ENCODE data around the gene PUS10. TPM values are rescaled to one million over a fixed set of nuclear protein-coding genes. Genes with fewer than 3 reads are reported as not detected.
"Not testable (repeated sequence)": the region's sequence is repeated elsewhere in the genome, so short reads cannot be mapped to it uniquely, and the experiment has no call there.

The PUS10 gene
- total RNA-seq, 1 experiment from 2014 or later, result 5.6 TPM

DNA sequence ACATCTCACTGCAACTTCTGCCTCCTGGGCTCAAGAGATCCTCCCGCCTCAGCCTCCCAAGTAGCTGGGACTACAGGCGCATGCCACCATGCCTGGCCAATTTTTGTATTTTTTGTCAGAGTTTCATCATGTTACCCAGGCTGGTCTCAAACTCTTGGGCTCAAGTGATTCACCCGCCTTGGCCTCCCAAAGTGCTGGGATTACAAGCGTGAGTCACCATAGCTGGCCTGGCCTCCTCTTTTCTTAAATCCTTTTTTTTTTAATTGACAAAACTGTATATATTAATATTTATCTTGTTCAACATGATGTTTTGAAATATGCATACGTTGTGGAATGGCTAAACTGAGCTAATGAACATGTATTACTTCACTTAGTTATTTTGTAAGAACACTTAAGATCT is 86.0 kb downstream of the PUS10 start:
- H3K36me3 ChIP-seq (ENCODE audit: control insufficient read depth in 1 of 2, insufficient read depth in 2 of 2, low read length in 2 of 2); H3K9me3 ChIP-seq (ENCODE audit: control insufficient read depth in 1 of 2, insufficient read depth in 1 of 2, low read depth in 1 of 2, low read length in 2 of 2); H3K4me2 ChIP-seq (ENCODE audit: low read length); H3K27ac ChIP-seq (ENCODE audit: low read depth, low read length); CTCF ChIA-PET; H3K9ac ChIP-seq (ENCODE audit: low read length); RAD21 ChIA-PET (ENCODE audit: low non-redundant PET in 1 of 2, low total read pairs in 2 of 2, uncharacterized antibody in 2 of 2, unreplicated experiment in 2 of 2); H2AFZ ChIP-seq (ENCODE audit: low read depth, low read length, poor library complexity, severe bottlenecking); BruUV-seq (replicated peaks); H3K9me2 ChIP-seq (ENCODE audit: insufficient read depth); H4K20me1 ChIP-seq (ENCODE audit: insufficient read depth); intact Hi-C loops (cut with micrococcal nuclease); ATAC-seq; H3K79me2 ChIP-seq (ENCODE audit: insufficient read depth, low read length); POLR2A ChIA-PET; H3K4me3 ChIP-seq (replicated peaks in 1 of 2; ENCODE audit: low read depth in 1 of 2, low read length in 2 of 2); H3K27me3 ChIP-seq (ENCODE audit: insufficient read depth, low read length); DNase-seq (ENCODE audit: low read depth, low spot score); H3K4me1 ChIP-seq (ENCODE audit: control insufficient read depth in 1 of 2, insufficient read depth in 2 of 2, low read length in 2 of 2): not testable (repeated sequence)

DNA sequence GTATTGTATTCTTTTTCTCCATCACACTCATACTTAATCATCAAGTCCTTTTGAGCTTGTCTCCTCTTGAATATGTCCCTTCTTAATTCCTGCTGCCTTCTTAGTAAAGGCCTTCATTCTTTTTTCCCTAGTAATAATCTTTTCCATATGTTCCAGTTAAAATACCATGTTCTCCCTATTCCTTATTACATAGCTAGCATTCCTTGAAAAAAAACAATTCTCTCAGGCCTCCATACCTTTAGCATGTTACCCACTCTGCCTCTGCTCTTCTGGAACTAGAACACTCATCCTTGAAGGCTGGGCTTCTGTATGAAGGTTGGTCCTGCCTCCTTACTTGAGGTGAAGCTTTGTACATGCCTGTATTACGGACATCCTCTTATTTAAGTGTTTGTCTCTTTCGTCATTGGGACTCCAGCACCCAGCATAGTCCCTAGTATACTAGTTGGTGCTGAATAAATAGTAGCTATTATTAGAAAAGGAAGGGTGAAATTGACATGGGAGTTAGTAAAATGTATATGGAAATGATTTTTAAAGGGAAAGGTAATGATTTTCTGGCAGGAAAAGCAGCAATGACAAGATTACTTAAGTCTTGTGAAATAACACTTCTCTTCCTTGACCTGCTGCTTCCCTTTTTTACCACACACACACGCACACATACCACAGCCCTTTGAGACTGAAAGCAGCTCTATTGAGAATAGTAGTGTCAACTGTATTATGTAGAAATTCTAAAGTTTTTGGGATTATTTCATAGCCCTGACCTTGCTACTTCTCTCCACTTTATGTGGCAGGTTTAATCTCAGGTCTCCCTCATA is 91.1 kb downstream of the PUS10 start:
- no peak for ATAC-seq
- no peak for DNase-seq (ENCODE audit: low read depth, low spot score)
- RAD21 ChIA-PET (ENCODE audit: low non-redundant PET in 1 of 2, low total read pairs in 2 of 2, uncharacterized antibody in 2 of 2, unreplicated experiment in 2 of 2), result no interaction called here
- peaks cover 4 to 6% of the 10 kb centered on the region in 2 experiments; a peak in 2 of 4 replicates for H3K36me3 ChIP-seq (ENCODE audit: control insufficient read depth in 1 of 2, insufficient read depth in 2 of 2, low read length in 2 of 2)
- H3K79me2 ChIP-seq (ENCODE audit: insufficient read depth, low read length), result no peaks in the 10 kb centered on the region
- BruUV-seq (replicated peaks), result no TSS peak
- H2AFZ ChIP-seq (ENCODE audit: low read depth, low read length, poor library complexity, severe bottlenecking), result no peak overlapping the region
- no peaks in the 10 kb centered on the region for H3K27me3 ChIP-seq (ENCODE audit: insufficient read depth, low read length)
- no peaks in the 10 kb centered on the region for H3K9me2 ChIP-seq (ENCODE audit: insufficient read depth)
- TF ChIP-seq FOSL1 (IDR thresholded peaks at IDR 0.05; ENCODE audit: low read depth) (no peak), YY1 (IDR thresholded peaks at IDR 0.05; ENCODE audit: extremely low read depth, insufficient replicate concordance, low read depth, low read length) (no peak), ZFX (IDR thresholded peaks at IDR 0.05) (no peak), TCF7L2 (IDR thresholded peaks at IDR 0.05; ENCODE audit: borderline replicate concordance, extremely low read depth, insufficient read depth, insufficient read length) (no peak), SP1 (IDR thresholded peaks at IDR 0.05; ENCODE audit: low read depth) (no peak), RAD21 (IDR thresholded peaks at IDR 0.05; ENCODE audit: low read depth) (no peak), CBX3 (IDR thresholded peaks at IDR 0.05; ENCODE audit: low read depth) (no peak)
- no peaks in the 10 kb centered on the region for H3K4me1 ChIP-seq (ENCODE audit: control insufficient read depth in 1 of 2, insufficient read depth in 2 of 2, low read length in 2 of 2)
- no peak overlapping the region for H3K4me2 ChIP-seq (ENCODE audit: low read length)
- H3K9ac ChIP-seq (ENCODE audit: low read length), result no peak overlapping the region
- no peaks in the 10 kb centered on the region for H4K20me1 ChIP-seq (ENCODE audit: insufficient read depth)
- H3K9me3 ChIP-seq (ENCODE audit: control insufficient read depth in 1 of 2, insufficient read depth in 1 of 2, low read depth in 1 of 2, low read length in 2 of 2), result no peaks in the 10 kb centered on the region
- intact Hi-C loops (cut with micrococcal nuclease), result no loop called here
- CTCF ChIA-PET, result no interaction called here
- H3K4me3 ChIP-seq (replicated peaks in 1 of 2; ENCODE audit: low read depth in 1 of 2, low read length in 2 of 2), result no peak overlapping the region
- no peak overlapping the region for H3K27ac ChIP-seq (ENCODE audit: low read depth, low read length)
- POLR2A ChIA-PET, result interaction anchor here (0.7 kb wide), 1 partner anchor 231 kb away, joined by 3 read pairs; no protein-coding TSS in a partner anchor

All from HCT116 (cell line).